Gastrocnemius medialis (tissue), 4 donors: ENCODE data around the gene SIRPA. TPM values are rescaled to one million over a fixed set of nuclear protein-coding genes. Genes with fewer than 3 reads are reported as not detected.

Experiments
- ATAC-seq, 2 donors: fragments of 150-250 bp; one replicate each; pipeline ENCODE4 v1.9.1; 2016
- DNase-seq, 2 donors: peaks; one replicate each; pipeline ENCODE4 v3.0.0-alpha.2; 2019
- H3K27ac ChIP-seq, 4 donors: fragments of 200-600 bp; sonication (generic); 1 replicate in 1 of 4; 2 replicates in 3 of 4; pipeline ENCODE4 v1.5.1; 2016 to 2018; ENCODE audit warnings: mild to moderate bottlenecking in 2 of 4, moderate library complexity in 1 of 4
- H3K27me3 ChIP-seq, 3 donors: fragments of 200-600 bp; sonication (generic) in 2 of 3; 1 replicate in 1 of 3; 2 replicates in 2 of 3; pipeline versions ENCODE4 v1.5.1 to v1.6.0; 2016 to 2019; ENCODE audit warnings: mild to moderate bottlenecking in 1 of 3, moderate library complexity in 1 of 3
- H3K36me3 ChIP-seq, 2 donors: fragments of 200-600 bp; sonication (generic) in 1 of 2; one replicate each; pipeline ENCODE4 v1.5.1; 2017 to 2018
- H3K4me1 ChIP-seq, 2 donors: fragments of 200-600 bp; sonication (generic) in 1 of 2; one replicate each; pipeline ENCODE4 v1.5.1; 2016 to 2017; ENCODE audit warnings: mild to moderate bottlenecking in 2 of 2
- H3K4me3 ChIP-seq, 4 donors: fragments of 200-600 bp; sonication (generic) in 3 of 4; 1 replicate in 1 of 4; 2 replicates in 3 of 4; pipeline ENCODE4 v1.5.1; 2016 to 2019; ENCODE audit warnings: mild to moderate bottlenecking in 2 of 4
- H3K9me3 ChIP-seq, 3 donors: fragments of 200-600 bp; sonication (generic) in 2 of 3; 1 replicate in 1 of 3; 2 replicates in 2 of 3; pipeline ENCODE4 v1.5.1; 2016 to 2019
- POLR2A ChIP-seq, 2 donors: fragments of 450-650 bp; IDR thresholded peaks; one replicate each; pipeline ENCODE4 v1.6.1; 2017; ENCODE audit warnings: antibody characterized with exemption in 2 of 2, mild to moderate bottlenecking in 2 of 2, moderate library complexity in 2 of 2
- in situ Hi-C, 4 donors: fragments of 200-750 bp; cut with MboI; loops; one replicate each; pipeline versions ENCODE4 v1.15.0 to v1.8.0; 2017; ENCODE audit warnings: low sequenced_read_pairs in 4 of 4
- intact Hi-C: fragments of 100-400 bp; cut with DNase I; formaldehyde crosslinking; loops from one replicate; pipeline ENCODE4 v1.15.1; 2023; ENCODE audit warnings: low total_unique reads
- total RNA-seq, 4 donors: library from RNA; depleted of rRNA; stranded (reverse); fragments of >200 nt; gene quantifications; one replicate each; pipeline versions ENCODE4 v1.1.0 to v1.2.3, GENCODE V29; 2016
- TF ChIP-seq, protein P1 (sequence below), 5 experiments: fragments of 450-650 bp in 3 of 5; fragments of 200-600 bp in 2 of 5; sonication (generic) in 2 of 5; IDR thresholded peaks in 4 of 5; conservative IDR thresholded peaks in 1 of 5; 1 replicate in 4 of 5; 2 replicates in 1 of 5; pipeline ENCODE4 v1.5.1; 2016 to 2019; ENCODE audit warnings: antibody characterized with exemption in 5 of 5, mild to moderate bottlenecking in 3 of 5, moderate library complexity in 3 of 5

Gene SIRPA
- total RNA-seq, 4 donors from 2014 or later, result 14.6 to 62.0 (median 20.6) TPM

DNA sequence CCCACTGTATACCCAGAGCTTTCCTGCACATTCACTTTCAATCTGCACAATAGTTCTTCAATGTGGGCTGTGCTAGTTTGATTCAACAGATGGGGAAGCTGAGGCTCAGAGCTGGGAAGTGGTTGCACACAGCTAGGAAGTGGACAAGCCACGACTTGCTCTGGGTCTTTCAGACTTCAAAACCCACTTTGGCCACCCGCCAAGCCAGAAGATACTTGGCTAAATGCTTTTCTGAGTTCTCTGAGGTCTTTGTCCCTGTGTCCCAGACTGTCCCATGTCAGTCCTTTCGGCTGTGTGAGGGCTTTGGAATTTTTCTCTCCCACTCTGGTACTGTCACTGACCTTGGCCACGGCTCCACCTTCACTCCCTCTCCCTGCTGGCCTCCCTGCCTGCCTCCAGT, 88.1 kb downstream of the SIRPA start:
- H3K36me3 ChIP-seq, result no peaks in the 10 kb centered on the region
- H3K27me3 ChIP-seq, result peaks cover 5 to 15% (median 14%) of the 10 kb centered on the region in 3 donors
- in situ Hi-C loops (no loop called here), intact Hi-C loops (no loop called here)
- DNase-seq, result no peak
- TF ChIP-seq POLR2A (IDR thresholded peaks at IDR 0.05), result no peak
- TF ChIP-seq, protein P1, sequence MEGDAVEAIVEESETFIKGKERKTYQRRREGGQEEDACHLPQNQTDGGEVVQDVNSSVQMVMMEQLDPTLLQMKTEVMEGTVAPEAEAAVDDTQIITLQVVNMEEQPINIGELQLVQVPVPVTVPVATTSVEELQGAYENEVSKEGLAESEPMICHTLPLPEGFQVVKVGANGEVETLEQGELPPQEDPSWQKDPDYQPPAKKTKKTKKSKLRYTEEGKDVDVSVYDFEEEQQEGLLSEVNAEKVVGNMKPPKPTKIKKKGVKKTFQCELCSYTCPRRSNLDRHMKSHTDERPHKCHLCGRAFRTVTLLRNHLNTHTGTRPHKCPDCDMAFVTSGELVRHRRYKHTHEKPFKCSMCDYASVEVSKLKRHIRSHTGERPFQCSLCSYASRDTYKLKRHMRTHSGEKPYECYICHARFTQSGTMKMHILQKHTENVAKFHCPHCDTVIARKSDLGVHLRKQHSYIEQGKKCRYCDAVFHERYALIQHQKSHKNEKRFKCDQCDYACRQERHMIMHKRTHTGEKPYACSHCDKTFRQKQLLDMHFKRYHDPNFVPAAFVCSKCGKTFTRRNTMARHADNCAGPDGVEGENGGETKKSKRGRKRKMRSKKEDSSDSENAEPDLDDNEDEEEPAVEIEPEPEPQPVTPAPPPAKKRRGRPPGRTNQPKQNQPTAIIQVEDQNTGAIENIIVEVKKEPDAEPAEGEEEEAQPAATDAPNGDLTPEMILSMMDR (IDR thresholded peaks at IDR 0.05 in 4 of 5, conservative IDR thresholded peaks at IDR 0.05 in 1 of 5), result no peak
- no peaks in the 10 kb centered on the region for H3K9me3 ChIP-seq
- ATAC-seq, result no peak
- no peaks in the 10 kb centered on the region for H3K4me1 ChIP-seq
- H3K4me3 ChIP-seq, result no peak overlapping the region
- H3K27ac ChIP-seq, result no peak overlapping the region

DNA sequence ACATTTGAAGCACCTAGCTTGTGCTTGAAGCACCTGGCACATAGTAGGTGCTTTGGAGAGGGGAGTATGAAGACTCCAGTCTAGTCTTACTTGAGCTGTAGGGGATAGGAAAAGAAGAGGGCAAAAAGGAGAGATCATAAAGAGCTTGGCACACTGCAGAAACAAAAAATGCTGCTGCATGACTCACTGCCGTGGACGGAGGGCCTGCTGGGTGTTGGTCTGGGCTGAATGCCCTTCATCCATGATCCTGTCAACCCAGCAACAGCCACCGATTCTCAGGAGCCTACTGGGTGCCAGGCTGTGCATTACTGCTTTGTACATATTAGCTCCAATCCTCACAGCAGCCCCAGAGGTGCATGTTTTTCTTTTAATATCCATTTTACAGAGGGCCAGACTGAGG, 92.6 kb downstream of the SIRPA start:
- no peak overlapping the region for H3K27ac ChIP-seq
- peaks cover 13 to 30% (median 21%) of the 10 kb centered on the region in 3 donors for H3K27me3 ChIP-seq
- H3K36me3 ChIP-seq, result no peaks in the 10 kb centered on the region
- no peaks in the 10 kb centered on the region for H3K9me3 ChIP-seq
- H3K4me1 ChIP-seq, result no peaks in the 10 kb centered on the region
- no peak overlapping the region for H3K4me3 ChIP-seq
- intact Hi-C loops (no loop called here), in situ Hi-C loops (no loop called here)
- DNase-seq, result no peak
- TF ChIP-seq POLR2A (IDR thresholded peaks at IDR 0.05), result no peak
- TF ChIP-seq, protein P1 (IDR thresholded peaks at IDR 0.05 in 4 of 5, conservative IDR thresholded peaks at IDR 0.05 in 1 of 5), result no peak
- ATAC-seq, result no peak

Other genes with a start within 250 kb of the SIRPA start
- gene SIRPG, start 237.6 kb upstream of the SIRPA start, total RNA-seq, result not detected
- gene PDYN, start 98.7 kb downstream of the SIRPA start, total RNA-seq, result not detected
- gene STK35, start 206.4 kb downstream of the SIRPA start, total RNA-seq, result 1 to 10 TPM; 2.9 to 9.1 (median 6.3) TPM